Cardiac fibroblast (primary cell): ENCODE measurements around the gene FAAP100.

Source experiments
- DNase-seq, 2 donors: peaks; one replicate each; pipeline versions ENCODE4 v3.0.0 to v3.0.0-alpha.2; 2010; ENCODE audit warnings: low read depth in 2 of 2
- H3K4me3 ChIP-seq, 2 donors: replicated peaks in 1 of 2; 1 replicate in 1 of 2; 2 replicates in 1 of 2; pipeline ENCODE4 v1.5.1; 2011; ENCODE audit warnings: low read depth in 2 of 2, low read length in 2 of 2, mild to moderate bottlenecking in 2 of 2, moderate library complexity in 1 of 2
- TF ChIP-seq, protein P1 (sequence below): IDR thresholded peaks from one replicate; pipeline ENCODE4 v1.5.1; 2011; ENCODE audit warnings: low read depth, mild to moderate bottlenecking, low read length, inconsistent platforms

The FAAP100 gene

DNA sequence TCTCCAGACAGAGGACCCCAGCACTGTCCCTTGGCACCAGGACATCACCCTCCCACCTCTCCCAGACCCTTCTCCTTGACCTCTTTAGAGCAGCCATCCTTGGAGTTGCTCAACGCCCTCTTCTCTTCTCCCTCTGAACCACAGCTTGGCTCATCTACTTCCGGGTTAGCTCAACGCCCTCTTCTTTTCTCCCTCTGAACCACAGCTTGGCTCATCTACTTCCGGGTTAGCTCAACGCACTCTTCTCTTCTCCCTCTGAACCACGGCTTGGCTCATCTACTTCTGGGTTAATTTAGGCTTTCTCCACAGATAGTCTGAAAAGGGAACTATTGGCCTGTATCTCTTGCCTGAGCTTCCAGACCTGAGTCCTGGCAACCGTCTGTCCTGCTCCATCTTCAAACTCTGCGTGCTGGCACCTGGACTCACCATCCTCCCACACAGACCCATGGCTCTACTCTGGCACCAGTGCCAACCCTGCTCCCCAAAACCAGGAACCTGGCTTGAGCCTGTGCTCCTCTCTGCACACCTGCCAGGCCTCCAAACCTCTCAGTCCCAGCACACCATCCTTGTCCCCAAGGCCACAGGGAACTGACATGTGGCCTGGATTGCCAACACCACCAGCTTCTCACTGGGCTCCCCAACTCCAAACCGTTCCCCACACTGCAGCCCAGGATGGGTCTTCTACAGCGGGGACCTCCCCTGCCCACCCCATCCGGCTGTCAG lies 25.3 kb upstream of the FAAP100 start:
- H3K4me3 ChIP-seq = peak overlapping the region in 1 of 2 donors; percentile 28
- TF ChIP-seq, protein P1, sequence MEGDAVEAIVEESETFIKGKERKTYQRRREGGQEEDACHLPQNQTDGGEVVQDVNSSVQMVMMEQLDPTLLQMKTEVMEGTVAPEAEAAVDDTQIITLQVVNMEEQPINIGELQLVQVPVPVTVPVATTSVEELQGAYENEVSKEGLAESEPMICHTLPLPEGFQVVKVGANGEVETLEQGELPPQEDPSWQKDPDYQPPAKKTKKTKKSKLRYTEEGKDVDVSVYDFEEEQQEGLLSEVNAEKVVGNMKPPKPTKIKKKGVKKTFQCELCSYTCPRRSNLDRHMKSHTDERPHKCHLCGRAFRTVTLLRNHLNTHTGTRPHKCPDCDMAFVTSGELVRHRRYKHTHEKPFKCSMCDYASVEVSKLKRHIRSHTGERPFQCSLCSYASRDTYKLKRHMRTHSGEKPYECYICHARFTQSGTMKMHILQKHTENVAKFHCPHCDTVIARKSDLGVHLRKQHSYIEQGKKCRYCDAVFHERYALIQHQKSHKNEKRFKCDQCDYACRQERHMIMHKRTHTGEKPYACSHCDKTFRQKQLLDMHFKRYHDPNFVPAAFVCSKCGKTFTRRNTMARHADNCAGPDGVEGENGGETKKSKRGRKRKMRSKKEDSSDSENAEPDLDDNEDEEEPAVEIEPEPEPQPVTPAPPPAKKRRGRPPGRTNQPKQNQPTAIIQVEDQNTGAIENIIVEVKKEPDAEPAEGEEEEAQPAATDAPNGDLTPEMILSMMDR = no peak
- DNase-seq = peak; percentile 49 to 62

DNA sequence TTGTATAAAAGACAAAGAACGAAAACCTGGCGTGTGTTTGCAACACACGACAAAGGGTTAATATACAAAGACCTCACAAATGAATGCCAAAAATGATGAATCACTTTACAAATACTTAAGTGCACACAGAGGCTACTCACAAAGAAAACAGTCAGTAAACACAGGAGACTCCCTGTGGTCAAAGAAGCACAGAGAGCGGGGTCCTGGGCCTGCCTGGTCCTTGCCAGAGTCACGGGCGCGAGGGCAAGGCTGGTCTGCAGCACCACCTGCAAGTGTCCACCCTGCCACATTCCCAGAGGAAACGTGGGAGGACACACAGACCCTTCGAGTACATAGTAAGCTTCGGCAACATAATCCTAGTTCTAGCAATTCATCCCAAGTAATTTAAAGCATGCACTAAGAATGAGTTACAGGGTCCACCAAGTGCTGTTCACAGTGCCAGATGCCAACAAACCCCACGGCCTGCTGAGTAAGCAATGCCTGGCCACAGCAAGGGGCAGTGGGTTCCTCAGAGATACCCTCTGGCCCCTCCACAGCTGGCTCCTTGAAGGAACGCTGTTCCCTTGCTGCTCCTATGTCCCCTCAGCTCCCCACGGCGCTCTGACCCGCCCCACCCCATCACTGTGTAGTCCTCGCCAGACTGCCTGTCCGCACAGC lies 24.6 kb upstream of the FAAP100 start:
- peak overlapping the region in 1 of 2 donors; percentile 28 for H3K4me3 ChIP-seq
- peak; percentile 84 to 91 for DNase-seq
- TF ChIP-seq, protein P1 = no peak

DNA sequence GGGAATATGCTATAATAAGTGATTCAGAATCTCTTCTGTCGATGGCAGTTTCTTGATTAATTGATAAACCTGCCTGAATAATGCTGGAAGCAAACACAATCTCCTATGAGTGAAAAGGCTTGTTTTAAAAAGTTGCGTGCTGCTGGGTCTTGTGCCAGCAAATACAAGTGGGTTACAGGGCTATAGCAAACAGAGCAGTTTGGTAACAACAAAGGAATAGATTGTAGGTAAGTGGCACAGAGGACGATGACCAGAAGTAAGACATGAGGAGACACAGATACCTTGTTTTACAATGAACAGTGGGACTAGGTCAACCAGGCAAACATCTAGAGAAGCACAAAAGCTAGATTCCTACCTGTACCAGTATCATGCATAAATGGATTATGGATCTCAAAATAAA lies 23.7 kb upstream of the FAAP100 start:
- DNase-seq = no peak
- TF ChIP-seq, protein P1 = no peak

DNA sequence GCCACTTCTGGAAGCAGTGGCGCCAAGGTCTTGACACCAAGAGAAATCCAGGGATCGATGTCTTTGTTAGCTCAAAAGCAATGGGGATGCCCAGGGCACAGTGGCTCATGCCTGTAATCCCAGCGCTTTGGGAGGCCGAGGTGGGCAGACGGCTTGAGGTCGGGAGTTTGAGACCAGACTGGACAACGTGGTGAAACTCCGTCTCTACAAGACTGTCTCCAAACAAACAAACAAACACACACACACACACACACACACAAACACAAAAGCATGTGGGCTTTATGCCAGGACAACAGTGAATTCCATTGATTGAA lies 22.4 kb upstream of the FAAP100 start:
- TF ChIP-seq, protein P1 = no peak
- DNase-seq = no peak
- no peak overlapping the region for H3K4me3 ChIP-seq

More for the DNA sequence above, 23.7 kb upstream of the FAAP100 start:
- no peak overlapping the region for H3K4me3 ChIP-seq

DNA sequence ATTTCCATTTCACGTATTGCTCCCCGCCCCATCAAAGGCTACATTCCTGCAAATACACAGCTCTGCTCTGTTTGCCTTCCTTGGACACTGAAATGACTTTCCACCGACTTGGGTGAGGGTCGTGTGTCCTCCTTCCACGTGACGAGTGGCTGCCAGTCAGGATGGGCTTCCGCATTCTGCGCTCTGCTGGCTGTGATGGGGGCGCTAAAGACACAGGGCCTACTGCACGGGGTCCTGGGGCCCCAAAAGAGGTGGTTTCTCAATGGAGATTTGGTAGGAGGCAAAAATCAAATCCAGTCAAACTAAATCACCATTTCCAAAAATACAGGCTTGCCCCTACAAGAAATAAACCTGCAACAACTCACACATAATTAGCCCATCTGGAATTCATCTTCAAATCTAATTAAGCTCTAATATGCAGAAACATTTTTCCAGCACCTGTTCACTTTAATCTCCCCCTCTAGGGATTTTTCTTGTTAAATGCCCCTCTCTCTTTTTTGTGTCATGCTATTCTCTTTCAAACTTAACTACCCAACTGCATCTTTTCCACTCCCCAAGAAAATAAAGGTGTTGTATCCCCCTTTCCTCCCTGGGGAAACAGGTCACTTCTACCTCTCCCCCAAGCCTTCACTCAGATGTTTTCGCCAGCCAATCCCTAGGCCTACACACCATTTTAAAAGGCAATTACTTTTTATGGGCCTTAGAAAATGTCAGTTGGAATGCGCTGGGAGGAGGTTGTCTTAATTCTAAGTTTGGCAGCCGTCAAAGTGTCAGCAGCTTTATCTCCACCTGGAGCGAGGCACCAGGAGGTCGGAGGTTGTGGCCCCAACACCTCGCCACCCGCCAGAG lies 21.9 kb upstream of the FAAP100 start:
- TF ChIP-seq, protein P1 = no peak
- DNase-seq = no peak
- H3K4me3 ChIP-seq = no peak overlapping the region

DNA sequence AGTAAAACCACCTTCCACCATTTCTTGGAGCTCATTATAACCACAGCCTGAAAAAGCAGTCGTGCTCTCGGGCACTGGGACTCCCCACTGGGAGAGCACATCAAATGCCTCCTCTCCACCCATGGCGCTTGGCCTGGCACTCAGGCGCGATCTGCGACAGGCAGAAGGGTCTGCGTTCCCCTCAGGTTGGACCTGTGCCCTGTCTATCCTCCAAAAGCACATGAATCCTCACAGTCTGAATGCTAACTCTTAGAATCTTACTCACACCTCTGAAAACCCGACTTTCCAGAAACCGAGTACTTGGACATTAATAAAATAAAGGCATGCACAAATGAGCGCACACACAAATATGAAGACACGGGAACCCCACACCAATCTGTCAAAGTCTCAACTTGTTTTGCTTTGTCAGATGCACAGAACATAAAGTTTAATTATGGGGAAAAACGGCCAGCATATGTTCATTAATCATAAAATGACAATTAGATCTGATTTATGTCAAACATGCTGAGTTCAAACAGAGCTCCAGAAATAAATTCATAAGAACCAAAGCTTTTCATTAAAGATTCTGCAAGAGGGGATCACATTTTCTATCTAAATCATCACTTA lies 20.5 kb upstream of the FAAP100 start:
- TF ChIP-seq, protein P1 = no peak
- no peak overlapping the region for H3K4me3 ChIP-seq
- DNase-seq = no peak
